Stomach smooth muscle (tissue), 2 donors: ENCODE data around the gene COL5A1.

Experiments used
- H3K27ac ChIP-seq: one replicate; pipeline ENCODE4 v1.7.0; 2013; ENCODE audit warnings: mild to moderate bottlenecking, low read length, inconsistent platforms
- H3K27me3 ChIP-seq, 2 donors: one replicate each; pipeline ENCODE4 v1.7.0; 2013; ENCODE audit warnings: low read length in 2 of 2; ENCODE audit not compliant: insufficient read depth in 2 of 2, control insufficient read depth in 1 of 2
- H3K36me3 ChIP-seq, 2 donors: one replicate each; pipeline ENCODE4 v1.7.0; 2013; ENCODE audit warnings: low read length in 2 of 2; ENCODE audit not compliant: control insufficient read depth in 2 of 2, insufficient read depth in 2 of 2
- H3K4me1 ChIP-seq: one replicate; pipeline ENCODE4 v1.7.0; 2013; ENCODE audit warnings: low read length; ENCODE audit not compliant: control insufficient read depth, insufficient read depth
- H3K4me3 ChIP-seq, 2 donors: one replicate each; pipeline ENCODE4 v1.7.0; 2013; ENCODE audit warnings: low read length in 2 of 2
- H3K9ac ChIP-seq, 2 donors: one replicate each; pipeline ENCODE4 v1.7.0; 2013; ENCODE audit warnings: low read length in 2 of 2, mild to moderate bottlenecking in 1 of 2
- H3K9me3 ChIP-seq, 2 donors: one replicate each; pipeline ENCODE4 v1.7.0; 2013; ENCODE audit warnings: low read length in 2 of 2; ENCODE audit not compliant: control insufficient read depth in 2 of 2
- donor health status: healthy.
- donor health status: Pancreatic carcinoma.

The COL5A1 gene

GRCh38 chr9:134670042-134670525, 28.5 kb downstream of the COL5A1 start:
- Histone ChIP-seq H3K4me1 (peaks cover 34% of the 10 kb centered on the region), H3K27ac (no peak overlapping the region), H3K27me3 (no peaks in the 10 kb centered on the region), H3K9me3 (no peaks in the 10 kb centered on the region), H3K36me3 (no peaks in the 10 kb centered on the region), H3K9ac (no peak overlapping the region), H3K4me3 (no peak overlapping the region)

GRCh38 chr9:134670851-134671281, 29.3 kb downstream of the COL5A1 start:
- H3K9ac ChIP-seq: no peak overlapping the region
- no peak overlapping the region for H3K27ac ChIP-seq
- peaks cover 32% of the 10 kb centered on the region for H3K4me1 ChIP-seq
- no peaks in the 10 kb centered on the region for H3K36me3 ChIP-seq
- no peak overlapping the region for H3K4me3 ChIP-seq
- no peaks in the 10 kb centered on the region for H3K27me3 ChIP-seq
- no peaks in the 10 kb centered on the region for H3K9me3 ChIP-seq

GRCh38 chr9:134671341-134672113, 29.9 kb downstream of the COL5A1 start:
- H3K4me3 ChIP-seq: no peak overlapping the region
- no peaks in the 10 kb centered on the region for H3K36me3 ChIP-seq
- H3K27ac ChIP-seq: no peak overlapping the region
- no peak overlapping the region for H3K9ac ChIP-seq
- H3K27me3 ChIP-seq: no peaks in the 10 kb centered on the region
- no peaks in the 10 kb centered on the region for H3K9me3 ChIP-seq
- H3K4me1 ChIP-seq: peaks cover 37% of the 10 kb centered on the region

GRCh38 chr9:134676361-134676760, 34.8 kb downstream of the COL5A1 start:
- Histone ChIP-seq H3K27me3 (no peaks in the 10 kb centered on the region), H3K9me3 (no peaks in the 10 kb centered on the region), H3K9ac (no peak overlapping the region), H3K36me3 (no peaks in the 10 kb centered on the region), H3K4me3 (no peak overlapping the region), H3K27ac (no peak overlapping the region), H3K4me1 (peaks cover 48% of the 10 kb centered on the region)

GRCh38 chr9:134676886-134677285, 35.3 kb downstream of the COL5A1 start:
- Histone ChIP-seq H3K4me3 (no peak overlapping the region), H3K27me3 (no peaks in the 10 kb centered on the region), H3K36me3 (no peaks in the 10 kb centered on the region), H3K9me3 (no peaks in the 10 kb centered on the region), H3K27ac (no peak overlapping the region), H3K9ac (no peak overlapping the region), H3K4me1 (peaks cover 48% of the 10 kb centered on the region)

- no peaks in the 10 kb centered on the region for H3K27me3 ChIP-seq
- no peaks in the 10 kb centered on the region for H3K36me3 ChIP-seq
- no peak overlapping the region for H3K4me3 ChIP-seq
- H3K27ac ChIP-seq: no peak overlapping the region
- no peak overlapping the region for H3K9ac ChIP-seq
- peaks cover 55% of the 10 kb centered on the region for H3K4me1 ChIP-seq
- H3K9me3 ChIP-seq: no peaks in the 10 kb centered on the region
Observed at GRCh38 chr9:134677743-134678142, 36.1 kb downstream of the COL5A1 start.

GRCh38 chr9:134678206-134678605, 36.6 kb downstream of the COL5A1 start:
- Histone ChIP-seq H3K27me3 (no peaks in the 10 kb centered on the region), H3K36me3 (no peaks in the 10 kb centered on the region), H3K4me1 (peaks cover 57% of the 10 kb centered on the region), H3K27ac (no peak overlapping the region), H3K9me3 (no peaks in the 10 kb centered on the region), H3K9ac (no peak overlapping the region), H3K4me3 (peak overlapping the region in 1 of 2 donors; percentile 15)

- H3K36me3 ChIP-seq: no peaks in the 10 kb centered on the region
- H3K9ac ChIP-seq: no peak overlapping the region
- peaks cover 57% of the 10 kb centered on the region for H3K4me1 ChIP-seq
- no peaks in the 10 kb centered on the region for H3K9me3 ChIP-seq
- H3K27ac ChIP-seq: no peak overlapping the region
- peak overlapping the region in 1 of 2 donors; percentile 35 for H3K4me3 ChIP-seq
- H3K27me3 ChIP-seq: no peaks in the 10 kb centered on the region
Observed at GRCh38 chr9:134678666-134679443, 37.3 kb downstream of the COL5A1 start.

GRCh38 chr9:134679616-134680392, 38.2 kb downstream of the COL5A1 start:
- Histone ChIP-seq H3K4me3 (no peak overlapping the region), H3K27me3 (no peaks in the 10 kb centered on the region), H3K9me3 (no peaks in the 10 kb centered on the region), H3K27ac (no peak overlapping the region), H3K36me3 (peaks cover 1 to 2% of the 10 kb centered on the region in 2 donors), H3K9ac (no peak overlapping the region), H3K4me1 (peaks cover 58% of the 10 kb centered on the region)

GRCh38 chr9:134680393-134681060, 38.9 kb downstream of the COL5A1 start:
- Histone ChIP-seq H3K9ac (no peak overlapping the region), H3K4me1 (peaks cover 58% of the 10 kb centered on the region), H3K4me3 (no peak overlapping the region), H3K27me3 (no peaks in the 10 kb centered on the region), H3K9me3 (no peaks in the 10 kb centered on the region), H3K27ac (peak overlapping the region; percentile 31), H3K36me3 (peaks cover 3 to 6% of the 10 kb centered on the region in 2 donors)
